Smooth muscle cell (in vitro differentiated cells): ENCODE data around the gene SPRR2E. TPM values are rescaled to one million over a fixed set of nuclear protein-coding genes. Genes with fewer than 3 reads are reported as not detected.

Experiments
- DNase-seq: peaks from one replicate; lab custom pipeline; 2025; ENCODE audit not compliant: unreplicated experiment; lab: John Stamatoyannopoulos, UW
- H2AFZ ChIP-seq: fragments of 200-600 bp; sonication (generic); 2 replicates; pipeline ENCODE4 v1.6.0; 2016; ENCODE audit warnings: antibody characterized with exemption, low read depth, mild to moderate bottlenecking
- H3F3A ChIP-seq: fragments of 200-600 bp; sonication (generic); 2 replicates; pipeline ENCODE4 v1.6.0; 2017; ENCODE audit warnings: antibody characterized with exemption, low read depth
- H3K27ac ChIP-seq: fragments of 200-600 bp; sonication (generic); 2 replicates; pipeline ENCODE4 v1.5.1; 2016; ENCODE audit warnings: low read depth, mild to moderate bottlenecking
- H3K27me3 ChIP-seq: fragments of 200-600 bp; sonication (generic); 2 replicates; pipeline ENCODE4 v1.6.1; 2016; ENCODE audit warnings: low read depth, mild to moderate bottlenecking
- H3K36me3 ChIP-seq: fragments of 200-600 bp; sonication (generic); 2 replicates; pipeline ENCODE4 v1.5.1; 2016; ENCODE audit warnings: low read depth
- H3K4me1 ChIP-seq: fragments of 200-600 bp; sonication (generic); 2 replicates; pipeline ENCODE4 v1.5.1; 2016; ENCODE audit warnings: low read depth
- H3K4me2 ChIP-seq: fragments of 200-600 bp; sonication (generic); 2 replicates; pipeline ENCODE4 v1.6.0; 2016; ENCODE audit warnings: mild to moderate bottlenecking
- H3K4me3 ChIP-seq: fragments of 200-600 bp; sonication (generic); 2 replicates; pipeline ENCODE4 v1.5.1; 2016; ENCODE audit warnings: mild to moderate bottlenecking
- H3K79me2 ChIP-seq: fragments of 200-600 bp; sonication (generic); 2 replicates; pipeline ENCODE4 v1.6.0; 2016; ENCODE audit warnings: low read depth, mild to moderate bottlenecking
- H3K9ac ChIP-seq: fragments of 200-600 bp; sonication (generic); 2 replicates; pipeline ENCODE4 v1.6.0; 2016; ENCODE audit warnings: low read depth
- H3K9me3 ChIP-seq: fragments of 200-600 bp; sonication (generic); replicated peaks from 2 replicates; pipeline ENCODE4 v1.5.1; 2016; ENCODE audit warnings: low read depth
- H4K20me1 ChIP-seq: fragments of 200-600 bp; sonication (generic); 2 replicates; pipeline ENCODE4 v1.6.0; 2016; ENCODE audit warnings: low read depth
- CTCF ChIP-seq: fragments of 200-600 bp; sonication (generic); IDR thresholded peaks from 2 replicates; pipeline ENCODE4 v1.5.1; 2017; ENCODE audit warnings: borderline replicate concordance, mild to moderate bottlenecking, antibody characterized with exemption; ENCODE audit not compliant: insufficient read depth, poor library complexity, severe bottlenecking
- WGBS: methylation state at CpG from one replicate; pipeline ENCODE4 v1.1.7; 2016; ENCODE audit warnings: low lambda C conversion rate; 5-methylcytosine and 5-hydroxymethylcytosine counted together
- polyA plus RNA-seq: library from polyadenylated mRNA; unstranded; fragments of >200 nt; fragmentation: Nextera tagmentation; extraction: Ambion mirVana; gene quantifications from 2 replicates; pipeline ENCODE4 v1.2.1, GENCODE V29; 2016
- total RNA-seq: library from RNA; depleted of rRNA; stranded (reverse); fragments of >200 nt; gene quantifications from 2 replicates; pipeline ENCODE4 v1.2.3, GENCODE V29; 2014

Gene SPRR2E
- total and polyA plus RNA-seq, 2 experiments from 2014 or later: 1.4 to 8.5 TPM

- H3K4me2 ChIP-seq: no peak within 1 kb of the TSS
- no peak within 1 kb of the TSS for H3K4me3 ChIP-seq
- no peak within 1 kb of the TSS for H3K9ac ChIP-seq
- no peaks in the 10 kb centered on the region for H3K27me3 ChIP-seq
- H3K9me3 ChIP-seq: no peaks in the 10 kb centered on the region
- H3K4me1 ChIP-seq: no peaks in the 10 kb centered on the region
- DNase-seq: no peak
- no peak within 1 kb of the TSS for H3K27ac ChIP-seq
- H3K36me3 ChIP-seq: no peaks in the 10 kb centered on the region
- no peaks in the 10 kb centered on the region for H4K20me1 ChIP-seq
- no peak within 1 kb of the TSS for H2AFZ ChIP-seq
- H3K79me2 ChIP-seq: no peaks in the 10 kb centered on the region
- TF ChIP-seq CTCF: no peak
- H3F3A ChIP-seq: no peaks in the 10 kb centered on the region
- WGBS: 61% methylated on average over 2 of the region's 2 CpGs
Observed at GRCh38 chr1:153071511-153071910, 22.8 kb downstream of the SPRR2E start, which contains the start of gene SPRR2B. Gene SPRR2B (minus strand): TSS chr1:153071611. CDS start chr1:153070839, 772 bp downstream.

- no peak overlapping the region for H3K9ac ChIP-seq
- TF ChIP-seq CTCF: no peak
- 72% methylated on average over 2 of the region's 2 CpGs for WGBS
Observed at GRCh38 chr1:153070243-153070642, 24.1 kb downstream of the SPRR2E start.

DNA sequence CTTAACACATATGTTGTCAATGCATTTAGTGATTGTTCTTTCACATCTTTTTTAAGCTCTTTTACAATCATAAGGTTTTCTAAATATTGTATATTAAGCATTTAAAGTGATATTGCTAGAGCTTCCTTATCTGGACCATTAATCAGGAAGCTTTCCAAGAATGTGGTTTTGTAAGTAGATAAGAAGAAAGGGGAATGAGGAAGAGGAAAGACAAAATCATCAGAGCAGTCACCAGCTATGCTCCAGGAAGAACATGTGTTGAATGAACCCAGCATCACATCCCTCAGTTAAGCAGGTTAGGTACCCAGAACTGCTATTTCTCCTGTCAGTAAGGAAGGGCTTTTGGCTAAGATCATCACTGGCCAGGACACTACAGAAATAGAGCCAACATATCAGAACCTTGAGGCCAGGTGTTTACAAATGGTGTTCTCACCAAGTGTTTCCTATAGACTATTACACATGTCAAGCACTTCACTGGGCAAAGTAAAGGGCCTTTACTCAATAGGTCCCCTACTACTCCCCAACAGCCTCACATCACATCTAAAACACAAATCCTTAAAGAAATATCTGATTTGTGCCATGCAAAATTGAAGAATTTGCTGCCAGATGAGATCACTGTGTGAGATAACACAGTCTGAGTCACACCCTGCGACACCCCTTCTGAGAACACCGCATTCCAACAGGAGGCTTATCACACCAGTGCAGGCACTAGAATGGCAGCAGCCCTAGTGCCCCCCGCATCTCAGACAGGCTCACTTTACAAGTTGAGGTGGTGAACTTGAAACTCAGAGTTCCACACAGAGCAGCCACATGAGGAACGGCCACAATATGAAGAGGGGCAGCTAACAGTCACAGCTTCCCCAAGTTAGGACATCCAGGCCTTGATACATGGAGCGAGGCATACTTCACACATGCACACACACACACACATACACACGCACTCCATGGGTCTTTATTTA lies 35.2 kb downstream of the SPRR2E start:
- H3K4me2 ChIP-seq: no peak overlapping the region

More at GRCh38 chr1:153070243-153070642, 24.1 kb downstream of the SPRR2E start:
- Histone ChIP-seq H3K4me3 (no peak overlapping the region), H3K27ac (no peak overlapping the region), H3K4me1 (no peaks in the 10 kb centered on the region), H3F3A (no peaks in the 10 kb centered on the region), H3K36me3 (no peaks in the 10 kb centered on the region), H4K20me1 (no peaks in the 10 kb centered on the region), H3K27me3 (no peaks in the 10 kb centered on the region), H3K9me3 (no peaks in the 10 kb centered on the region), H3K79me2 (no peaks in the 10 kb centered on the region), H2AFZ (no peak overlapping the region), H3K4me2 (no peak overlapping the region)
- no peak for DNase-seq

More for the DNA sequence above, 35.2 kb downstream of the SPRR2E start:
- no peak for TF ChIP-seq CTCF
- Histone ChIP-seq H3K4me3 (no peak overlapping the region), H2AFZ (no peak overlapping the region), H4K20me1 (no peaks in the 10 kb centered on the region), H3K4me1 (no peaks in the 10 kb centered on the region), H3K9ac (no peak overlapping the region), H3K27me3 (no peaks in the 10 kb centered on the region), H3K79me2 (no peaks in the 10 kb centered on the region), H3F3A (no peaks in the 10 kb centered on the region), H3K27ac (no peak overlapping the region), H3K9me3 (no peaks in the 10 kb centered on the region), H3K36me3 (no peaks in the 10 kb centered on the region)
- WGBS: 67% methylated on average over 6 of the region's 6 CpGs
- no peak for DNase-seq
